ENCODE data around the gene EPHA3.

EPHA3 gene

DNA sequence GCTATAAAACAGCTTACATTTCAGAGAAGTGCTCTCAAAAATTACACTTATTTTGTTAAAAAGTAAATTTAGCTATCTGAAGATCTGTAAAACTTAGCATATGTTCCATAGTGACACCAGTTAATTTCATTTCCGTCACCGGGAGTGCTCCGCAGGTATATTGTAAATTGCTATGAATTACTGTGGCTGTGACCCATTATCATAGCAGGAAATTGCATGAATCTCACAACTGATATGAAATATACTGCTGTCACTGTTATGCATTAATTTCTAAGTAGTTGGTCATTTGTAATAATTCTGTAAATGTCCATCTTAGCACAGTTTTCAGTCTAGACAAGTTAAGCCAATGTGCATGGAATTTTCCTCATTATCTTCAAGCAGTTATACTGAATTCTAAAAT is 91.2 kb downstream of the EPHA3 start:
- H3K79me1 ChIP-seq (replicated peaks; ENCODE audit: low read length, poor library complexity, severe bottlenecking): no peaks in the 10 kb centered on the region
- no peak overlapping the region for H3K4me3 ChIP-seq (ENCODE audit: insufficient read depth in 1 of 2, low read depth in 1 of 2, low read length in 2 of 2)
- H3K4me2 ChIP-seq (ENCODE audit: low read length, poor library complexity, severe bottlenecking): no peak overlapping the region
- H2AFZ ChIP-seq (ENCODE audit: low read depth, low read length): no peak overlapping the region
- no peaks in the 10 kb centered on the region for H3K36me3 ChIP-seq (ENCODE audit: control insufficient read depth in 1 of 2, insufficient read depth in 2 of 2, low read depth in 1 of 2, low read length in 2 of 2)
- no peak overlapping the region for H3K4ac ChIP-seq (ENCODE audit: low read depth in 1 of 2, low read length in 2 of 2)
- H2BK5ac ChIP-seq (ENCODE audit: low read depth, low read length, poor library complexity, severe bottlenecking): no peak overlapping the region
- H3K14ac ChIP-seq (ENCODE audit: low read length in 2 of 2): no peak overlapping the region
- H3K18ac ChIP-seq (ENCODE audit: low read depth in 1 of 2, low read length in 2 of 2): no peak overlapping the region
- no peak overlapping the region for H4K91ac ChIP-seq (ENCODE audit: low read length)
- DNase-seq: no peak
- H2AK5ac ChIP-seq (ENCODE audit: low read length, severe bottlenecking): no peak overlapping the region
- H2BK12ac ChIP-seq (ENCODE audit: low read length in 2 of 2): no peak overlapping the region
- H2BK15ac ChIP-seq (ENCODE audit: low read depth, poor library complexity, severe bottlenecking): no peak overlapping the region
- no peak overlapping the region for H3K23ac ChIP-seq (ENCODE audit: low read length in 2 of 2)
- no peak overlapping the region for H2BK120ac ChIP-seq (ENCODE audit: low read depth, low read length)
- H3K9ac ChIP-seq (ENCODE audit: low read length): no peak overlapping the region
- no peak overlapping the region for H4K8ac ChIP-seq (ENCODE audit: low read length)
- no peaks in the 10 kb centered on the region for H3K4me1 ChIP-seq (ENCODE audit: control insufficient read depth, insufficient read depth, low read depth, low read length)
- H3K27me3 ChIP-seq (ENCODE audit: control insufficient read depth in 1 of 2, insufficient read depth in 1 of 2, low read length in 2 of 2): no peaks in the 10 kb centered on the region
- H3K9me3 ChIP-seq (ENCODE audit: control insufficient read depth, low read length): no peaks in the 10 kb centered on the region
- H3K27ac ChIP-seq (ENCODE audit: low read length, poor library complexity, severe bottlenecking): no peak overlapping the region
- no CpG with 5 or more reads among the region's 3 CpGs for WGBS

DNA sequence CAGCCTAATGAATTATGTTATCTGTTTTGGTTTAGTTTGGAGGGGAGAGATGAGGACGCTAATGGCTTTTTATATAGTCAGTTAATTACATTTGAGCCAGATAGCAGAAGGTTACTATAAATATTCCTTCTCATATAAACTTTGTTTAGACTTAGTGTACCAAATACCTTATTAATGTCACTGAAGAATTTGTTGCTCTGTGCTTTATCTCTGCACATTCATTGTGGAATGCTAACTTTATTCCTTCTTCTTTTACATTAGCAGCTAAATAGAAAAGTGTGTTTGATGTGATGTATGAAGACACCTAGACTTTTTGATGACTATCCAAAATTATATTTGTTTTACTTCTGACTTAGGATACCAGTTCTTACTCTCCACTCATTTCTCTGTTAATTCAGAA is 105.2 kb downstream of the EPHA3 start:
- no CpG with 5 or more reads among the region's 1 CpG for WGBS
- H3K4ac ChIP-seq (ENCODE audit: low read depth in 1 of 2, low read length in 2 of 2): no peak overlapping the region
- no peak overlapping the region for H2BK5ac ChIP-seq (ENCODE audit: low read depth, low read length, poor library complexity, severe bottlenecking)
- H3K27me3 ChIP-seq (ENCODE audit: control insufficient read depth in 1 of 2, insufficient read depth in 1 of 2, low read length in 2 of 2): no peaks in the 10 kb centered on the region
- no peak overlapping the region for H2BK120ac ChIP-seq (ENCODE audit: low read depth, low read length)
- H2BK12ac ChIP-seq (ENCODE audit: low read length in 2 of 2): no peak overlapping the region
- H4K91ac ChIP-seq (ENCODE audit: low read length): no peak overlapping the region
- H3K4me2 ChIP-seq (ENCODE audit: low read length, poor library complexity, severe bottlenecking): no peak overlapping the region
- H3K9ac ChIP-seq (ENCODE audit: low read length): no peak overlapping the region
- H2BK15ac ChIP-seq (ENCODE audit: low read depth, poor library complexity, severe bottlenecking): no peak overlapping the region
- no peak overlapping the region for H2AFZ ChIP-seq (ENCODE audit: low read depth, low read length)
- no peak for DNase-seq
- H4K8ac ChIP-seq (ENCODE audit: low read length): no peak overlapping the region
- H3K36me3 ChIP-seq (ENCODE audit: control insufficient read depth in 1 of 2, insufficient read depth in 2 of 2, low read depth in 1 of 2, low read length in 2 of 2): no peaks in the 10 kb centered on the region
- no peak overlapping the region for H3K18ac ChIP-seq (ENCODE audit: low read depth in 1 of 2, low read length in 2 of 2)
- H3K79me1 ChIP-seq (replicated peaks; ENCODE audit: low read length, poor library complexity, severe bottlenecking): no peaks in the 10 kb centered on the region
- H3K14ac ChIP-seq (ENCODE audit: low read length in 2 of 2): no peak overlapping the region
- H3K27ac ChIP-seq (ENCODE audit: low read length, poor library complexity, severe bottlenecking): no peak overlapping the region
- no peak overlapping the region for H3K4me3 ChIP-seq (ENCODE audit: insufficient read depth in 1 of 2, low read depth in 1 of 2, low read length in 2 of 2)
- H3K9me3 ChIP-seq (ENCODE audit: control insufficient read depth, low read length): no peaks in the 10 kb centered on the region
- H3K4me1 ChIP-seq (ENCODE audit: control insufficient read depth, insufficient read depth, low read depth, low read length): no peaks in the 10 kb centered on the region
- H2AK5ac ChIP-seq (ENCODE audit: low read length, severe bottlenecking): no peak overlapping the region
- H3K23ac ChIP-seq (ENCODE audit: low read length in 2 of 2): no peak overlapping the region

DNA sequence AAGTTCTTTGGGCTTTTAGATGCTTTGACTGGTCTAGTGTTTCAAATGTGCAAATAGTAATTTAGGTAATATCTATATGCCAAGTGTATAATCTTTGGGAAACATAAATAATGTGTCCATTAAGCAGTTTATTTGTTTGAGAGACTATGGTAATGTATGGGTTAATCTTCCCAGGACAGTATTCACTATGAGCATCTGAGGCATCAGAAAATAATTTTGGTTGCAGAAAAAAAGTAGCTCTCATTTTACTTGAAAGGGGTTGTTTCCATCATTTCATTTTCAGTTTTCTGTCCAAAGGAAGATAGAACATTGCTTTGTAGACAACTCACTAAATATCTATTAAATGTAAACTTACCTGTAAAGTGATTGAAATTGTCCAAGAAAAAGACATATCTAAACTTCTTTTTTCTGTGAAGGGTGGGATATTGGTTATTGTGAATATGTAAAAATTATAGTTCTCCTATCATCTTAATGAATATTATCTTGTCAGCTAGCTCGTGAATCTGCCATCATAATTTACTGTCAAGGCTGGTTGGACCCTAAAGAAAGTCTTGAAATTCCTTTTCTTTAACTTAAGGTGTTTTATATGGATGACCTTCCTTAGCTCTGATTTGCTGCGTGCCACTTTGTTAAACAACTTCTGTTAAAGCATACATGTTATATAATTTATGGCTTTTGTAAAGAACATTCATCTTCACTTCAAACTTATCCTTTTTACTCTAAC is 108.8 kb downstream of the EPHA3 start:
- peak; percentile 25 for DNase-seq
- Histone ChIP-seq H3K79me1 (replicated peaks; ENCODE audit: low read length, poor library complexity, severe bottlenecking) (no peaks in the 10 kb centered on the region), H4K91ac (ENCODE audit: low read length) (no peak overlapping the region), H2BK120ac (ENCODE audit: low read depth, low read length) (no peak overlapping the region), H2BK15ac (ENCODE audit: low read depth, poor library complexity, severe bottlenecking) (no peak overlapping the region), H3K4me3 (ENCODE audit: insufficient read depth in 1 of 2, low read depth in 1 of 2, low read length in 2 of 2) (no peak overlapping the region), H3K14ac (ENCODE audit: low read length in 2 of 2) (no peak overlapping the region), H2BK5ac (ENCODE audit: low read depth, low read length, poor library complexity, severe bottlenecking) (no peak overlapping the region), H2BK12ac (ENCODE audit: low read length in 2 of 2) (no peak overlapping the region), H3K9me3 (ENCODE audit: control insufficient read depth, low read length) (no peaks in the 10 kb centered on the region), H3K23ac (ENCODE audit: low read length in 2 of 2) (no peak overlapping the region), H3K4ac (ENCODE audit: low read depth in 1 of 2, low read length in 2 of 2) (no peak overlapping the region), H3K36me3 (ENCODE audit: control insufficient read depth in 1 of 2, insufficient read depth in 2 of 2, low read depth in 1 of 2, low read length in 2 of 2) (no peaks in the 10 kb centered on the region), H3K18ac (ENCODE audit: low read depth in 1 of 2, low read length in 2 of 2) (no peak overlapping the region), H2AFZ (ENCODE audit: low read depth, low read length) (no peak overlapping the region), H3K4me2 (ENCODE audit: low read length, poor library complexity, severe bottlenecking) (no peak overlapping the region), H3K9ac (ENCODE audit: low read length) (no peak overlapping the region), H2AK5ac (ENCODE audit: low read length, severe bottlenecking) (no peak overlapping the region), H4K8ac (ENCODE audit: low read length) (no peak overlapping the region), H3K4me1 (ENCODE audit: control insufficient read depth, insufficient read depth, low read depth, low read length) (no peaks in the 10 kb centered on the region), H3K27me3 (ENCODE audit: control insufficient read depth in 1 of 2, insufficient read depth in 1 of 2, low read length in 2 of 2) (no peaks in the 10 kb centered on the region), H3K27ac (ENCODE audit: low read length, poor library complexity, severe bottlenecking) (no peak overlapping the region)
- WGBS: no CpG with 5 or more reads among the region's 2 CpGs

DNA sequence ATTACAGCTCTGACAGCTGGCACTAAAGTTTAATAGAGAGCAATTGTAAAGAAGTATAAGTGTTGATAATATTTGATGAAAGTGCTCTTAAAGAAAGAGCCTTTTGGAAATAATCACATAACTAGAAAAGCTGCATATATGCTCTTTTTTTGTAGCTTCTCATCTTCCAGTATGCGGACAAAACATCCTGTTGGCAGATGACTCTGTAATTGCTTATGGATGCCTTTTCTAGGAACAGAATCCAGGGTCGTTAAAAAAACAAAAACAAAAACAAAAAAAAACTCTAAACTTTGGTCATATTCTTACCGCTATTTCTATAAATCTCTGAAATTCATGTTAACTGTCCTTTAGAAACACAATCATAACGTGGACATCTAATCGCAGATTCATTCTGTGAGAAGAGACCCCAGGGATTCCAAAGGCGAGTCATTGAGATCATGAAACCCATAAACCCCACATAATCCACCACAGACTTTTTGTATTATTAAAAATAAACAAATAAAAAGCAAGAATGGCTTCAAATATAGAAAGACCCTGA is 109.8 kb downstream of the EPHA3 start:
- no peak overlapping the region for H3K27ac ChIP-seq (ENCODE audit: low read length, poor library complexity, severe bottlenecking)
- no peaks in the 10 kb centered on the region for H3K36me3 ChIP-seq (ENCODE audit: control insufficient read depth in 1 of 2, insufficient read depth in 2 of 2, low read depth in 1 of 2, low read length in 2 of 2)
- H3K27me3 ChIP-seq (ENCODE audit: control insufficient read depth in 1 of 2, insufficient read depth in 1 of 2, low read length in 2 of 2): no peaks in the 10 kb centered on the region
- H3K9ac ChIP-seq (ENCODE audit: low read length): peak overlapping the region; percentile 21
- no peaks in the 10 kb centered on the region for H3K4me1 ChIP-seq (ENCODE audit: control insufficient read depth, insufficient read depth, low read depth, low read length)
- no peak overlapping the region for H3K4me2 ChIP-seq (ENCODE audit: low read length, poor library complexity, severe bottlenecking)
- no peaks in the 10 kb centered on the region for H3K79me1 ChIP-seq (replicated peaks; ENCODE audit: low read length, poor library complexity, severe bottlenecking)
- DNase-seq: no peak
- H2BK120ac ChIP-seq (ENCODE audit: low read depth, low read length): no peak overlapping the region
- H2AK5ac ChIP-seq (ENCODE audit: low read length, severe bottlenecking): no peak overlapping the region
- H2BK5ac ChIP-seq (ENCODE audit: low read depth, low read length, poor library complexity, severe bottlenecking): no peak overlapping the region
- no peak overlapping the region for H3K23ac ChIP-seq (ENCODE audit: low read length in 2 of 2)
- 83% methylated on average over 5 of the region's 6 CpGs for WGBS
- no peak overlapping the region for H4K91ac ChIP-seq (ENCODE audit: low read length)
- H2AFZ ChIP-seq (ENCODE audit: low read depth, low read length): no peak overlapping the region
- no peak overlapping the region for H2BK15ac ChIP-seq (ENCODE audit: low read depth, poor library complexity, severe bottlenecking)
- no peak overlapping the region for H4K8ac ChIP-seq (ENCODE audit: low read length)
- H3K4me3 ChIP-seq (ENCODE audit: insufficient read depth in 1 of 2, low read depth in 1 of 2, low read length in 2 of 2): peak overlapping the region in 1 of 2 experiments; percentile 26
- no peaks in the 10 kb centered on the region for H3K9me3 ChIP-seq (ENCODE audit: control insufficient read depth, low read length)
- H3K14ac ChIP-seq (ENCODE audit: low read length in 2 of 2): no peak overlapping the region
- no peak overlapping the region for H2BK12ac ChIP-seq (ENCODE audit: low read length in 2 of 2)
- H3K4ac ChIP-seq (ENCODE audit: low read depth in 1 of 2, low read length in 2 of 2): no peak overlapping the region
- H3K18ac ChIP-seq (ENCODE audit: low read depth in 1 of 2, low read length in 2 of 2): no peak overlapping the region

Measured in mesenchymal stem cell (in vitro differentiated cells and primary cell).